ENCODE data around the gene EVA1B. TPM values are rescaled to one million over a fixed set of nuclear protein-coding genes. Genes with fewer than 3 reads are reported as not detected.

Gene EVA1B
- total and polyA plus RNA-seq, 2 donors (not counting 3 experiments of a cell fraction or from before 2014, with no cell fraction given), result 64.7 to 132 TPM

GRCh38 chr1:36285443-36286101, 37.9 kb downstream of the EVA1B start:
- no peaks in the 10 kb centered on the region for H4K20me1 ChIP-seq (replicated peaks; ENCODE audit: control insufficient read depth, extremely low read depth, insufficient read depth, low read length)
- no peak overlapping the region for H3K9ac ChIP-seq (replicated peaks; ENCODE audit: extremely low read depth, insufficient read depth, low read length)
- H2AFZ ChIP-seq (ENCODE audit: low read depth, low read length), result no peak overlapping the region
- POLR2A ChIA-PET, result no interaction called here
- no peaks in the 10 kb centered on the region for H3K9me3 ChIP-seq (replicated peaks; ENCODE audit: control insufficient read depth, insufficient read depth, low read length)
- no peak overlapping the region for H3K4me2 ChIP-seq (ENCODE audit: insufficient read depth, low read length)
- no peaks in the 10 kb centered on the region for H3K9me1 ChIP-seq (replicated peaks; ENCODE audit: control insufficient read depth, extremely low read depth, insufficient read depth, low read length)
- BruUV-seq (replicated peaks), result no TSS peak
- H3K4me1 ChIP-seq (ENCODE audit: control insufficient read depth, extremely low read depth, insufficient read depth, low read length), result no peaks in the 10 kb centered on the region
- TF ChIP-seq GATA2 (IDR thresholded peaks at IDR 0.05; ENCODE audit: insufficient read depth, insufficient read length, low read depth, low read length) (no peak), POLR2A (IDR thresholded peaks at IDR 0.05; ENCODE audit: low read depth, low read length) (no peak)
- TF ChIP-seq, protein P1, sequence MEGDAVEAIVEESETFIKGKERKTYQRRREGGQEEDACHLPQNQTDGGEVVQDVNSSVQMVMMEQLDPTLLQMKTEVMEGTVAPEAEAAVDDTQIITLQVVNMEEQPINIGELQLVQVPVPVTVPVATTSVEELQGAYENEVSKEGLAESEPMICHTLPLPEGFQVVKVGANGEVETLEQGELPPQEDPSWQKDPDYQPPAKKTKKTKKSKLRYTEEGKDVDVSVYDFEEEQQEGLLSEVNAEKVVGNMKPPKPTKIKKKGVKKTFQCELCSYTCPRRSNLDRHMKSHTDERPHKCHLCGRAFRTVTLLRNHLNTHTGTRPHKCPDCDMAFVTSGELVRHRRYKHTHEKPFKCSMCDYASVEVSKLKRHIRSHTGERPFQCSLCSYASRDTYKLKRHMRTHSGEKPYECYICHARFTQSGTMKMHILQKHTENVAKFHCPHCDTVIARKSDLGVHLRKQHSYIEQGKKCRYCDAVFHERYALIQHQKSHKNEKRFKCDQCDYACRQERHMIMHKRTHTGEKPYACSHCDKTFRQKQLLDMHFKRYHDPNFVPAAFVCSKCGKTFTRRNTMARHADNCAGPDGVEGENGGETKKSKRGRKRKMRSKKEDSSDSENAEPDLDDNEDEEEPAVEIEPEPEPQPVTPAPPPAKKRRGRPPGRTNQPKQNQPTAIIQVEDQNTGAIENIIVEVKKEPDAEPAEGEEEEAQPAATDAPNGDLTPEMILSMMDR (IDR thresholded peaks at IDR 0.05; ENCODE audit: extremely low read depth in 1 of 2, insufficient read depth in 1 of 2, low read depth in 1 of 2, low read length in 2 of 2), result peak; percentile 57 to 59
- DNase-seq (ENCODE audit: low read depth, low spot score) (peak; percentile 79), FAIRE-seq (peak; percentile 79)
- CTCF ChIA-PET, result interaction anchor here (0.6 to 3.4 kb wide), 48 partner anchors 9 to 192 kb away, joined by 3 to 81 read pairs (median 5); partner anchors contain the start of genes MAP7D1, SH3D21, THRAP3 and TRAPPC3
- no peak overlapping the region for H3K27ac ChIP-seq (ENCODE audit: insufficient read depth, low read depth, low read length)
- peaks cover 43% of the 10 kb centered on the region for H3K79me2 ChIP-seq (ENCODE audit: control insufficient read depth, insufficient read depth, low read length)
- no peak overlapping the region for H3K4me3 ChIP-seq (replicated peaks in 1 of 3; ENCODE audit: insufficient read depth in 1 of 3, low read depth in 1 of 3, low read length in 3 of 3)
- intact Hi-C loops (cut with micrococcal nuclease) (loop anchor here (1.0 to 2.0 kb wide), 4 partner anchors 61 to 186 kb away; partner anchors contain the start of genes THRAP3 and TRAPPC3), dilution Hi-C loops (cut with MboI; ENCODE audit: extremely low pct_ligation_motif_present, low sequenced_read_pairs) (no loop called here)
- H3K27me3 ChIP-seq (ENCODE audit: control insufficient read depth in 2 of 2, insufficient read depth in 2 of 2, low read length in 2 of 2), result no peaks in the 10 kb centered on the region
- peaks cover 39 to 43% of the 10 kb centered on the region in 2 experiments for H3K36me3 ChIP-seq (ENCODE audit: control insufficient read depth in 2 of 2, extremely low read depth in 1 of 2, insufficient read depth in 2 of 2, low read length in 2 of 2)

- Histone ChIP-seq H3K9me3 (replicated peaks; ENCODE audit: control insufficient read depth, insufficient read depth, low read length) (no peaks in the 10 kb centered on the region), H3K9ac (replicated peaks; ENCODE audit: extremely low read depth, insufficient read depth, low read length) (no peak overlapping the region), H3K36me3 (ENCODE audit: control insufficient read depth in 2 of 2, extremely low read depth in 1 of 2, insufficient read depth in 2 of 2, low read length in 2 of 2) (peaks cover 31 to 37% of the 10 kb centered on the region in 2 experiments), H3K4me1 (ENCODE audit: control insufficient read depth, extremely low read depth, insufficient read depth, low read length) (no peaks in the 10 kb centered on the region), H4K20me1 (replicated peaks; ENCODE audit: control insufficient read depth, extremely low read depth, insufficient read depth, low read length) (no peaks in the 10 kb centered on the region), H3K27ac (ENCODE audit: insufficient read depth, low read depth, low read length) (no peak overlapping the region), H2AFZ (ENCODE audit: low read depth, low read length) (no peak overlapping the region), H3K79me2 (ENCODE audit: control insufficient read depth, insufficient read depth, low read length) (peaks cover 51% of the 10 kb centered on the region), H3K4me3 (replicated peaks in 1 of 3; ENCODE audit: insufficient read depth in 1 of 3, low read depth in 1 of 3, low read length in 3 of 3) (no peak overlapping the region), H3K9me1 (replicated peaks; ENCODE audit: control insufficient read depth, extremely low read depth, insufficient read depth, low read length) (no peaks in the 10 kb centered on the region), H3K27me3 (ENCODE audit: control insufficient read depth in 2 of 2, insufficient read depth in 2 of 2, low read length in 2 of 2) (no peaks in the 10 kb centered on the region), H3K4me2 (ENCODE audit: insufficient read depth, low read length) (no peak overlapping the region)
- no peak for DNase-seq (ENCODE audit: low read depth, low spot score)
- no peak for FAIRE-seq
- POLR2A ChIA-PET, result no interaction called here
- dilution Hi-C loops (cut with MboI; ENCODE audit: extremely low pct_ligation_motif_present, low sequenced_read_pairs), result no loop called here
- intact Hi-C loops (cut with micrococcal nuclease), result loop anchor here (2.0 kb wide), 1 partner anchor 60 kb away; the partner anchor contains the start of gene THRAP3
- TF ChIP-seq GATA2 (IDR thresholded peaks at IDR 0.05; ENCODE audit: insufficient read depth, insufficient read length, low read depth, low read length) (no peak), EZH2 (IDR thresholded peaks at IDR 0.05; ENCODE audit: borderline replicate concordance, low read depth, low read length, severe bottlenecking) (no peak), MYC (IDR thresholded peaks at IDR 0.05; ENCODE audit: low read depth, low read length) (no peak), POLR2A (IDR thresholded peaks at IDR 0.05; ENCODE audit: low read depth, low read length) (no peak), POLR2AphosphoS5 (IDR thresholded peaks at IDR 0.05; ENCODE audit: insufficient read depth, low read depth, low read length) (no peak), JUN (IDR thresholded peaks at IDR 0.05; ENCODE audit: borderline replicate concordance, insufficient read depth, insufficient read length, low read depth) (no peak), FOS (IDR thresholded peaks at IDR 0.05; ENCODE audit: borderline replicate concordance, insufficient read depth, low read length) (no peak)
- TF ChIP-seq, protein P1 (IDR thresholded peaks at IDR 0.05; ENCODE audit: extremely low read depth in 1 of 2, insufficient read depth in 1 of 2, low read depth in 1 of 2, low read length in 2 of 2), result no peak
- TF ChIP-seq, protein P2, sequence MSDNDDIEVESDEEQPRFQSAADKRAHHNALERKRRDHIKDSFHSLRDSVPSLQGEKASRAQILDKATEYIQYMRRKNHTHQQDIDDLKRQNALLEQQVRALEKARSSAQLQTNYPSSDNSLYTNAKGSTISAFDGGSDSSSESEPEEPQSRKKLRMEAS (IDR thresholded peaks at IDR 0.05; ENCODE audit: insufficient read depth, insufficient read length), result no peak
- CTCF ChIA-PET, result interaction anchor here (1.7 to 2.2 kb wide), 2 partner anchors 149 to 183 kb away, joined by 11 to 21 read pairs; no protein-coding TSS in a partner anchor
- BruUV-seq (replicated peaks), result no TSS peak
These were observed 38.9 kb downstream of the EVA1B start for GRCh38 chr1:36284517-36284916.

Data from endothelial cell of umbilical vein (primary cell).